BE2C (cell line): ENCODE results near the gene CYP2A7.
"Not testable (repeated sequence)": the region's sequence is repeated elsewhere in the genome, so short reads cannot be mapped to it uniquely, and the experiment has no call there.

ENCODE experiments used
- DNase-seq: peaks from one replicate; pipeline ENCODE4 v3.0.0-alpha.2; 2020
- H3K27me3 ChIP-seq: fragments of 250-450 bp; sonication (Bioruptor Pico); 2 replicates; pipeline ENCODE4 v1.5.1; 2020; ENCODE audit warnings: mild to moderate bottlenecking
- H3K36me3 ChIP-seq: fragments of 250-450 bp; sonication (Bioruptor Pico); 2 replicates; pipeline ENCODE4 v1.5.1; 2020; ENCODE audit warnings: mild to moderate bottlenecking
- H3K4me1 ChIP-seq: fragments of 250-450 bp; sonication (Bioruptor Pico); 2 replicates; pipeline ENCODE4 v1.5.1; 2020
- H3K4me3 ChIP-seq: 2 replicates; pipeline ENCODE4 v1.5.1; 2011; ENCODE audit warnings: low read depth, low read length
- H3K9me3 ChIP-seq: fragments of 250-450 bp; sonication (Bioruptor Pico); 2 replicates; pipeline ENCODE4 v1.5.1; 2020
- TF ChIP-seq, protein P1 (sequence below): IDR thresholded peaks from 2 replicates; pipeline ENCODE4 v1.5.1; 2012; ENCODE audit warnings: mild to moderate bottlenecking, low read depth, low read length

Gene CYP2A7

DNA sequence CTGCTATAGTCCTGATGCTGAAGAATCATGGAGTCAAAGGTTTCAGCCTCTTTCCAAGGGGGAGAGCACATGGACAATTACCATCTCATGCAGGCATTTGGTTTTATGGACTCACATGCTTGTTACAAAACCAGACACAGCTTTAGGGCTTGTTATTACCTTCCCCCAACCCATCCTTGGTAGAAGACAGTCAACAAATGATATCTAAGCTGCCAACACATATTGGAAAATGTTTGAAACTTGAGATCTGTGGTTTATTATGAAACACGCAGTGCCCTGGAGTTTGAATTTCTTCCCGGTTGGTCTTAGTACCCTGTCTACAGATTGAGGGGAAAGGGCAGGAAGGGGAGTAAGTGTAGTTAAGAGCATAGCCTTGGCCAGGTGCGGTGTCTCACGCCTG lies 19.2 kb downstream of the CYP2A7 start:
- no peaks in the 10 kb centered on the region for H3K9me3 ChIP-seq
- no peaks in the 10 kb centered on the region for H3K4me1 ChIP-seq
- no peak for DNase-seq
- no peak overlapping the region for H3K4me3 ChIP-seq
- no peaks in the 10 kb centered on the region for H3K36me3 ChIP-seq
- peaks cover 12% of the 10 kb centered on the region for H3K27me3 ChIP-seq
- TF ChIP-seq, protein P1, sequence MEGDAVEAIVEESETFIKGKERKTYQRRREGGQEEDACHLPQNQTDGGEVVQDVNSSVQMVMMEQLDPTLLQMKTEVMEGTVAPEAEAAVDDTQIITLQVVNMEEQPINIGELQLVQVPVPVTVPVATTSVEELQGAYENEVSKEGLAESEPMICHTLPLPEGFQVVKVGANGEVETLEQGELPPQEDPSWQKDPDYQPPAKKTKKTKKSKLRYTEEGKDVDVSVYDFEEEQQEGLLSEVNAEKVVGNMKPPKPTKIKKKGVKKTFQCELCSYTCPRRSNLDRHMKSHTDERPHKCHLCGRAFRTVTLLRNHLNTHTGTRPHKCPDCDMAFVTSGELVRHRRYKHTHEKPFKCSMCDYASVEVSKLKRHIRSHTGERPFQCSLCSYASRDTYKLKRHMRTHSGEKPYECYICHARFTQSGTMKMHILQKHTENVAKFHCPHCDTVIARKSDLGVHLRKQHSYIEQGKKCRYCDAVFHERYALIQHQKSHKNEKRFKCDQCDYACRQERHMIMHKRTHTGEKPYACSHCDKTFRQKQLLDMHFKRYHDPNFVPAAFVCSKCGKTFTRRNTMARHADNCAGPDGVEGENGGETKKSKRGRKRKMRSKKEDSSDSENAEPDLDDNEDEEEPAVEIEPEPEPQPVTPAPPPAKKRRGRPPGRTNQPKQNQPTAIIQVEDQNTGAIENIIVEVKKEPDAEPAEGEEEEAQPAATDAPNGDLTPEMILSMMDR: no peak

DNA sequence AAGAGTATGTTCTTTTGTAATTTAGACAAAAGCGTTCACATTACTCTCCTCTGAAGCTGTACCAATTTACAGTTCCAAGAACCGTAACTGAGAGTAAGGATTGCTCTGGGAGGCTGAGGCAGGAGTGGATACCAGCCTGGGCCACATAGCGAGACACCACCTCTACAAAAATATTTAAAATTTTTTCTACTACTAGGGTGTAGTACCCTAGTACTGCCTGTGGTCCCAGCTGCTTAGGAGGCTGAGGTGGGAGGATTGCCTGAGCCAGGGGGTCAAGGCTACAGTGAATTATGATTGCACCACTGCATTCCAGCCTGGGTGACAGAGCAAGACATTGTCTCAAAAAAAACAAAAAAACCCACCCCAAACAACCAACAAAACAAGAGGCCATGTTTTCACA lies 19.7 kb downstream of the CYP2A7 start:
- Histone ChIP-seq H3K36me3 (no peaks in the 10 kb centered on the region), H3K27me3 (peaks cover 13% of the 10 kb centered on the region), H3K4me1 (no peaks in the 10 kb centered on the region), H3K4me3 (no peak overlapping the region), H3K9me3 (no peaks in the 10 kb centered on the region)
- TF ChIP-seq, protein P1: no peak
- no peak for DNase-seq

DNA sequence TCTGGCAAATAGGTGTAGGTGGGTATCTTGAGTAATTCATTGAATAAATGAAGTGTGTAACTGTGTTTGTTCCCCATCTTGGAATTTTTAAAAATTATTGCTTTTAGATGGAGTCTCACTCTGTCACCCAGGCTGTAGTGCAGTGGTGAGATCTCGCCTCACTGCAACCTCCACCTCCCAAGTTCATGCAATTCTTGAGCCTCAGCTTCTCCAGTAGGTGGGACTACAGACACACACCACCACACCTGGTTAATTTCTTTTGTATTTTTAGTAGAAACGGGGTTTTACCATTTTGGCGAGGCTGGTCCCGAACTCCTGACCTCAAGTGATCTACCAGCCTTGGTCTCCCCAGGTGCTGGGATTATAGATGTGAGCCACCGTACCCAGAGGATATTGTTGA lies 23.9 kb downstream of the CYP2A7 start:
- TF ChIP-seq, protein P1: no peak
- Histone ChIP-seq H3K4me1 (no peaks in the 10 kb centered on the region), H3K27me3 (peaks cover 13% of the 10 kb centered on the region), H3K9me3 (no peaks in the 10 kb centered on the region), H3K4me3 (no peak overlapping the region), H3K36me3 (no peaks in the 10 kb centered on the region)
- no peak for DNase-seq

DNA sequence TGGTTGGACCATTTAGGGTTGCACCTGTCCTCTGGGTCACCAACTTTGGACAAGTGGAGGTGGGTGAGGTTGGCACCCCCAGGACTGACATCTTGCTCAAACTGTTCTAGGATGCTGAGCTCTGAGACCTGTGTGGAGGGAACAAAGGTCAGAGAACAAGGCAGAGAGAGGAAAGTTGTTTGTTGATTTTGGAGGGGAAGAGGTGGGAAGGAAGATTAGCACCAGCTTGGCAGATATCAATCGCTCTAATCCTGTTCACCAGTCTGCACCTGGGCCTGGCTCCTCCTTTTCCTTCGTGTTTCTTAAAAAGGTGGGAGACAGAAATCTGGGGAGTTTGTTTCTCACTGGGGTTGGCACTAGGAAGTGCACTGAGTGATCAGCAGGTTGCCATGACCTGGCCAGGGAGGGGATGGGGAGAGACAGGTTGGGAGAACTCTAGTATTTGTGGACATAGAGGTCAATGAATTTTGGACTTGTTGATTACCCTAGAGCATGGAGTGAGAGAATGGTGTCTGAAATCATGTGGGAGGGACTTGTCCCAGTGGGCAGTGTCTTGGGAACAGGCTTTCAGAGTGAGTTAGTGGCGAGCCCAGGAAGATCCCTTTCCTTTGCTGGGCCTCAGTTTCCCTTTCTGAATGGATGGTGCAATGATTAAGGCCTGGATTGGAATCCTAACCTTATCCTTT lies 29.4 kb downstream of the CYP2A7 start:
- not testable (repeated sequence) for DNase-seq, H3K36me3 ChIP-seq, H3K4me1 ChIP-seq

DNA sequence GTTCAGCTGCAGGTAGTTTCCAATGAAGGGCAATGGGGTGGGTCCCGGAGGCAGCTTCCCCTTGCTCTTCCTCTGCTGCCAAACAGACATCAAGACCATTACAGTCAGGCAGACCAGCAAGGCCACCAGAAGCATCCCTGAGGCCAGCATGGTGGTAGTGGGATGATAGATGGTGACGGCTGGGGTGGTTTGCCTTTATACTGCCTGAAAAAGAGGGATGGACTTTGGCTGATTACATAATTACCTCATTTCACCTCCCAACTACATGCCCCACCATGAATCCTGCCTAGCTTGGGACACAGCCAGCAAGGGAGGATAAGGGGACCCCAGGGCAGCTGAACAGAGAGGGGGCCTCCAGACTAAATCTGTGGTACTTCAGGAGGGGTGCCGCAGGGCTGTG lies 31.8 kb downstream of the CYP2A7 start, which contains the start of gene CYP2A6:
TSS of gene CYP2A6 (minus strand) at position 171 of the 400 bp plus-strand sequence. CDS start at position 150, 21 bp downstream.
- peaks cover 15% of the 10 kb centered on the region; the same call in 1 of the 2 replicates for H3K27me3 ChIP-seq
- not testable (repeated sequence) for H3K36me3 ChIP-seq, H3K4me3 ChIP-seq, DNase-seq, H3K9me3 ChIP-seq, H3K4me1 ChIP-seq

More for the DNA sequence above, 29.4 kb downstream of the CYP2A7 start:
- H3K27me3 ChIP-seq: peaks cover 15% of the 10 kb centered on the region; the same call in 1 of the 2 replicates
- not testable (repeated sequence) for H3K4me3 ChIP-seq, H3K9me3 ChIP-seq

DNA sequence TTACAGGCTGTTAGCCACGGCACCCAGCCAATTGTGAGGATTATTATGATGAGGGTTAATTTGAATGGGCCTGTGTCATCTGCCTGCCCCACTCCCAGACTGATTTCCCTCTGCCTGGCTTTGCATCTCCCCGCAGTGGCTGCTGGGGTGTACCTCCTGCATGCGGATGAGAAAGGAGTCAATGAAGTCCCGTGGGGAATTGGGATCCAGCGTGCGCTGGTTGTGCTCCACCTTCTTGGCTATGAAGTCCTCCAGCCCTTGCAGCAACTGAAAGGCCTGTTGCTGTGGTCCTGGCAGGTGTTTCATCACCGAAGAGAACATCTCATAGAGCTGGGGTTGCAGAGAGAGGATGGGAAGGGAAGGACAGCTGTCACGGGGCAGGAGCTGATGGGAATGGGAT lies 35.3 kb downstream of the CYP2A7 start:
- not testable (repeated sequence) for H3K4me3 ChIP-seq, H3K4me1 ChIP-seq, H3K36me3 ChIP-seq, DNase-seq, H3K9me3 ChIP-seq
- H3K27me3 ChIP-seq: peaks cover 30% of the 10 kb centered on the region

DNA sequence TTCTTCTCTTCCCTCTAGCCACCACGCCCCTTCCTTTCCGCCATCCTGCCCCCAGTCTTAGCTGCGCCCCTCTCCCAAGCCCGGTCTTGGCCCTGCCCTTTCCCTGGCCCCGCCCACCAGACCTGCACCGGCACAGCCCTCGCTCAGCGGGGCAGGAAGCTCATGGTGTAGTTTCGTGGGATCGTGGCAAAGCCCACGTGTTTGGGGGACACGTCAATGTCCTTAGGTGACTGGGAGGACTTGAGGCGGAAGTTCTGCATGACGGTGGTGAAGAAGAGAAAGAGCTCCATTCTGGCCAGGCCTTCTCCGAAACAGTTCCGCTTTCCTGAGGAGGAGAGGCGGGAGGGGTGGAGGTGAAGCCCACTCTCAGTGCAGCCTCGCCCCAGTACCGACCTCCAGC lies 38.4 kb downstream of the CYP2A7 start:
- H3K4me1 ChIP-seq, H3K36me3 ChIP-seq, H3K4me3 ChIP-seq, DNase-seq, H3K9me3 ChIP-seq: not testable (repeated sequence)
- peaks cover 24% of the 10 kb centered on the region for H3K27me3 ChIP-seq

DNA sequence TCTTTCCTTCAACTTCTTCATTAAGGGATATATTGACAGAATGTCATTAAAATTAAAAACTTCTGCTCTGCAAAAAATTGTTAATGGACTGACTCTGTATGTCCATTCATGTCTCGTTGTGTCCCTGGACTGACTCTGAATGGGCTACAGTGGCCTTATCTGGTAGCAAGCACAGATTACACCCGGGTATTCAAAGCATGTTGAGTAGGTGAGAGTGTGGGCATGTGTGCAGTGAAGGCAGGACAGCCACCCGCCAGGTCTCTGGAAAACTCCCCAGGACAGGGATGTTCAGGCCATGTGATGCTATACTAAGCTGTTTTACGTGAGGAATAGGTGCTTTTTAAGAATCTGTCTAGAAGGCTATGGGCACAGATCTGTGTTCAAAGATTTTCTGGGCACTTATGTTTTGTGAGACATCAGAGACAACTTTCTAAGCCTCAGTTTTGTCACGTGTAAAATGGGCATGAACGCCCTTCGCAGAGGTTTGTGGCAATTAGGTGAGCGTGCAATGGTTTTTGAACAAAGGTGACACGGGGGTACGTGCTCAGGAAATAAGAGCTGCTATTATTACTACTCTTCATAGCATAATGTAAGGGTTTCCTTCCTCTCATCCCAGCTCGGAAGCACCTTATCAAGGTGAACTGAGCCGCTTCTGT lies 38.9 kb downstream of the CYP2A7 start:
- not testable (repeated sequence) for H3K4me3 ChIP-seq, H3K4me1 ChIP-seq, DNase-seq, H3K9me3 ChIP-seq, H3K36me3 ChIP-seq
- peaks cover 20% of the 10 kb centered on the region for H3K27me3 ChIP-seq

DNA sequence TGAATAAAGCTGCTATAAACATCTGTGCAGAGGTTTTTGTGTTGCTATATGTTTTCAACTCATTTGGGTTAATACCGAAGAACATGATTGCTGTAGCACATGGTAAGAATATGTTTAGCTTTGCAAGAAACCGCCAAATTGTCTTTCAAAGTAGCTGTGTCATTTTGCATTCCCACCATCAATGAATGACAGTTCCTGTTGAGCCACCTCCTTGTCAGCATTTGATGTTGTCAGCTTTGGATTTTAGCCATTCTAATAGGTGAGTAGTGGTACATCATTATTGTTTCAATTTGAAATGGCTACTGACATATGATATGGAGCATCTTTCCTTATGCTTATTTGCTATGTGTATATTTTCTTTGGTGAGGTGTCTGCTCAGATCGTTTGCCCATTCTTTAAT lies 40.0 kb downstream of the CYP2A7 start:
- H3K36me3 ChIP-seq, H3K4me1 ChIP-seq, DNase-seq, H3K9me3 ChIP-seq, H3K4me3 ChIP-seq: not testable (repeated sequence)
- peaks cover 17% of the 10 kb centered on the region for H3K27me3 ChIP-seq

DNA sequence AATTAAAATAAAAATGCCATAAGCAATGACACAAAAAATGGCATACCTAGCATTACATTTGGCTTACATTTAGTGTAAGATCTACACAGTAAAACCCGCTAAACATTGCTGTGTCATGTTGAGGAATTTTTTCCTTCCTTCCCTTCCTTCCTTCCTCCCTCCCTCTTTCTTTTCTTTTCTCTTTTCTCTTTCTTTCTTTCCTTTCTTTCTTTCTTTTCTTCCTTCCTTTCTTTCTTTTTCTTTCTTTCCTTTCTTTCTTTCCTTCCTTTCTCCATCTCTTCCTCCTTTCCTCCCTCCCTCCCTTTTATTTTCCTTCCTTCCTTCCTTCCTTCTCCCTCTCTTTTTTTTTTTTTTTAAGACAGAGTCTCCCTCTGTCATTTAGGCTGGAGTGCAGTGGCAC lies 43.6 kb downstream of the CYP2A7 start:
- H3K9me3 ChIP-seq, H3K27me3 ChIP-seq, DNase-seq: not testable (repeated sequence)

More for the DNA sequence above, 43.6 kb downstream of the CYP2A7 start:
- H3K36me3 ChIP-seq, H3K4me1 ChIP-seq, H3K4me3 ChIP-seq: not testable (repeated sequence)
